Stimulated activated CD4-positive, alpha-beta T cell treated with anti-CD3 and anti-CD28 coated beads, TNF-alpha, amount 100 ng/mL, for 24 hours (primary cell): ENCODE data around the gene INMT.

ENCODE experiments used
- DNase-seq, 3 experiments: peaks; one replicate each; pipeline ENCODE4 v3.0.0-alpha.2; 2020; ENCODE audit warnings: low read depth in 3 of 3

INMT gene

GRCh38 chr7:30750683-30751650 is 968 bp upstream of the INMT start:
- no peak for DNase-seq

- no peak for DNase-seq
These were observed 549 bp downstream of the INMT start for GRCh38 chr7:30752484-30752883.

- DNase-seq = no peak
These were observed 1.0 kb downstream of the INMT start for GRCh38 chr7:30752979-30753378.

DNA sequence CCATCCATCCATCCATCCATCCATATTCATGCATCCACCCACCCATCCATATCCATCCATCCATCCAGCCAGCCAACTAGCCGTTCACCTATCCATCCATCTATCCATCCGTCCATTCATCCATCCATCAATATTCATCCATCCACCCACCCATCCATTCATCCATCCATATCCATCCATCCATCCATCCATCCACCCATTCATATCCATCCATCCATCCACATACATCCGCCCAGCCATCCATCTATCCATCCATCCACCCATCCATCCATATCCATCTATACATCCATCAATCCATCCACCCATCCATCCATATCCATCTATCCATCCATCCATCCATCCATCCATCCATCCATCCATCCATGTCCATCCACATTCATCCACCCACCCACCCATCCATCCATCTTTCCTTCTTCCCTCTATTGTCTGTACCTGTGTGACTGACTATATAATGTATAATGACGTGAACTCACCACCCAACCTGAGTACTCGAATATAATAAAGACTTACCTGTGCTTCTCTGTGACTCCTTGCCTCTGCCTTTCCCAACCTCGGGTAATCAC is 2.5 kb downstream of the INMT start:
- no peak for DNase-seq

GRCh38 chr7:30755384-30756154 is 3.6 kb downstream of the INMT start:
- no peak for DNase-seq

- no peak for DNase-seq
These were observed 5.4 kb downstream of the INMT start for GRCh38 chr7:30757342-30757692.

DNA sequence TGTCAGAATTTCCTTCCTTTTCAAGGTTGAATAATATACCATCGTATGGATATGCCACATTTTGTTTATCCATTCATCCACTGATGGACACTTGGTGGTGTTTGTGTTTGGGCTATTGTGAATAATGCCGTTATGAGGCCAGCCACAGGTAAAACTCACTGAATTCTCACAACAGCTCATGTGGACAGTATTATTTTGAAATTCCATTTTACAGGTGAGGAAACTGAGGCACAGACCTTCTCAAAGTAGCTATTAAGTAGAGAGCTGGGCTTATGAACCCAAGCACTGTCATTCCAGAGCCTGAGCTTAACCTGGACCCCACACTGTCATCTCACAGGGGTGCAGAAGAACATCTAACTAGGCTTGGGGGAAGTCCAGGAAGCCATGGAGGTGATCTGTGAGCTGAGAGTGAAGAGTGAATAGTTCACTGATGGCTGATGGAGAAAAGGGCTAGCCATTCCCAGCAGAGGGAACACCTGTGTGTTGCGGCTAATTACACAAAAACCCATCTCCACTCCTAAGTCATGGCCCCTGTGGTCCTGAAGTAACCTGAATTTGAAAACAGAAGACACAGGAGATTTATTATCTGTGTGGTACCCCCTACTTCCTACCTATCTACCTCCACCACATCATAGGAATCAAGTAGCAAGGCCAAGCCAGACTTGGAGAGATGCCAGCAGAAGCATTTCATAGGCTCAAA is 8.7 kb downstream of the INMT start:
- no peak for DNase-seq

- no peak for DNase-seq
These were observed 9.6 kb downstream of the INMT start for GRCh38 chr7:30761214-30762156.

- DNase-seq = no peak
These were observed 12.4 kb downstream of the INMT start for GRCh38 chr7:30764030-30764975.

DNA sequence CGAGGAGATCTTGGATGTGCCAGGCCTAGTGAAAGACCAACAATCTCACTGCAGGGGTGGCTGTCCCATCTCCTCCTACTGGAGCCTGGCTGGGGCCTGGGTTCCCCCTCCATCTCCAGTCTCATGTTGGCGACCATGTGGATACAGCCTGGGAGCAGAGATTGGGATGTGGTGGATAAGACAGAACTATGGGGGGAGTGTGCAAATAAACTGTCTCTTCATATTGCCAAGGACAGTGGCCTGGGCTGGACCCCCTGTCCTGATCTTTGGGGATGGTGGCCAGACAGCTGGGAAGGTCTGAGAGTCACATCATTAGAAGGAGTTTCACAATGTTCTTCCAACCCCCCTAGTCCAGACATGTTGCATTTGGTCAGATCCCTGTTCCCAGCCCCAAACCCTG is 13.5 kb downstream of the INMT start:
- DNase-seq = no peak

GRCh38 chr7:30770845-30771173 is 18.9 kb downstream of the INMT start:
- no peak for DNase-seq

GRCh38 chr7:30771174-30771879 is 19.4 kb downstream of the INMT start, which contains the start of gene MINDY4:
Gene MINDY4 (plus strand): TSS chr7:30771417. CDS start chr7:30771494, 77 bp downstream.
- DNase-seq = peak; percentile 26 to 76 (median 44)

- DNase-seq = peak in 1 of 3 experiments; percentile 1
These were observed 20.0 kb downstream of the INMT start for GRCh38 chr7:30771880-30772425.

DNA sequence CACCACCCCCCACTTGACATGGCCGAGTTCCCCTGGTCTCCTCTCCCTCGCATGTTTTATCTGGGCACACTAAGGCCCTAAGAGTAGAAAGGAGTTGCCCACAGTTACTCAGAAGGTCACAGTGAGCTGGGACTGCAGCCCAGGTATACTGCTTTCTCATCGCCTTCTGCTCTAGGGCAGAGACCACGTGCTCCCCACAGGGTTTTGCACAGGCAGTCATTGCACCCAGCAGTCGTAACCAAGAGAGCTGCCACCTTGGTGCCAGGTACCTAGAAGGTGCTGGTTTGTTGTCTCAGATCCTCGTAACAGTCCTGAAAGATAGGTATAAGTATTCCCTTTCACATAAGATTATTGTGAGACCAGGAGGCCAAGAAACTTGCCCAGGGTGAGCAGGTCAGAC is 21.0 kb downstream of the INMT start:
- no peak for DNase-seq

DNA sequence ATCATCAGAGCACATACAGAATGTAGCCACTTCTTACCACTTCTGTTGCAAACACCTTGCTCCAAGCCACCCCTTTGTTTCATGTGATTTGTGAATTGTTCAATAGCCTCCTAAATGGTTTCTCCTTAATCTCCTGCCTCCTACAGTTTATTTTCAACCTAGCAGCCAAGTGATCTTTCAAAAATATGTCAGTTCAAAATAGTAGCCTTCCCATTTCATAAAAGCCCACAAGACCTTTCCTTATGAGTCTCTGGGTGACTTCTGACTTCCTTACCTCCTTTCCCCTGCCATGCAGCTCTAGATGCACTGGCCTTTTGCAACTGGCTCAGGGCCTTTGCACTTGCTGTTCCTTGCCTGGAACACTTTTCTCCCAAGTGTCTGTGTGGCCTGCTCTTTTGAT is 24.1 kb downstream of the INMT start:
- no peak for DNase-seq

- DNase-seq = no peak
These were observed 25.0 kb downstream of the INMT start for GRCh38 chr7:30776971-30777370.

DNA sequence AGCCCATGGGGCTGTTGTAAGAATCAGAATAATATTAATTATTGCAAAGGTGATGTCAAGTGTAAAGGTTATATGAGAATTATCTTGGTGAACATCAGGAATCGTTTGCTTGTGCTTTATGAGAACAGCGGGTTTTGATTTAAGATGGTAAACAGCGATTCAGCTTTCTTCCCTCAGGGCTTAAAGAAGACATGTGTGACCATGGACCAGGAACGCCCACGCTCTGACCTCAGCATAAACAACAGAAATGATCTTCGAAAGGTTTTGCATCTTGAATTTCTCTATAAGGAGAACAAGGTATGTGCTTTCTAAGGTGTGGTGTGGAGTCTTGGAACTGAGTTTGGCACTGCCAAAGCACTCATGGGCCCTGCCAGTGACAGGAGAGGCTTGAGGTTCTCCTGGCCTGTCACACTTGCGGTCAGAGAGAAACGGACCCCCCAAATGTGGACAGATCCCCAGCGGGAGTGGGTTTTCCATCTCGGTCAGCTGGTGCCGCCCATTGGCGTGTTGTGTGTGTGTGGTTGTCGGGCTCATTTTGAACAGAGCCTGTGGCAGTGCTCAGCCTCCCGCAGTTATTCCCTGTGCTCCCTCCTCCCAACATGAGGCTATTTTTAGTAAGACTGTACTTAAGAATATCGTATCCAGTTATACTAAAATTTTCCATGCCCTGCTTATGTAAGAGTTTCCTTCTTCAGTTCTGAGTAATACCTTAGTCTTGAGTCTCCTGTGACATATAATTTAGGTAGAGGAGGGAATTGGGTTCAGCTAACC is 26.5 kb downstream of the INMT start:
- no peak for DNase-seq

- no peak for DNase-seq
These were observed 27.6 kb downstream of the INMT start for GRCh38 chr7:30779574-30779973.
